ENCODE measurements around the gene APBA2.

GRCh38 chr15:29138260-29138659 lies 252.5 kb downstream of the APBA2 start:
- no peak for TF ChIP-seq CTCF (IDR thresholded peaks at IDR 0.05)
- TF ChIP-seq POLR2A (IDR thresholded peaks at IDR 0.05): no peak
